Measurements from ENCODE around the gene NEMP2. TPM values are rescaled to one million over a fixed set of nuclear protein-coding genes. Genes with fewer than 3 reads are reported as not detected.

Gene NEMP2
- total RNA-seq, 1 donor from 2014 or later: 8.0 TPM

GRCh38 chr2:190489475-190489874 lies 45.0 kb downstream of the NEMP2 start:
- Histone ChIP-seq H3K4me1 (no peaks in the 10 kb centered on the region), H3K27me3 (no peaks in the 10 kb centered on the region), H3K9me3 (no peaks in the 10 kb centered on the region), H3K27ac (no peak overlapping the region), H3K4me3 (no peak overlapping the region), H3K36me3 (peaks cover 28% of the 10 kb centered on the region)
- intact Hi-C loops (cut with DNase I): no loop called here
- no peak for TF ChIP-seq CTCF (IDR thresholded peaks at IDR 0.05)
- no peak for DNase-seq
- no peak for ATAC-seq

- no peaks in the 10 kb centered on the region for H3K9me3 ChIP-seq
- intact Hi-C loops (cut with DNase I): no loop called here
Observed at GRCh38 chr2:190488516-190489233, 45.8 kb downstream of the NEMP2 start.

GRCh38 chr2:190486037-190486623 lies 48.4 kb downstream of the NEMP2 start:
- no peak overlapping the region for H3K4me3 ChIP-seq
- no peak for TF ChIP-seq CTCF (IDR thresholded peaks at IDR 0.05)
- H3K27me3 ChIP-seq: no peaks in the 10 kb centered on the region
- ATAC-seq (no peak), DNase-seq (no peak)
- no peaks in the 10 kb centered on the region for H3K4me1 ChIP-seq
- intact Hi-C loops (cut with DNase I): no loop called here
- H3K27ac ChIP-seq: no peak overlapping the region
- H3K36me3 ChIP-seq: peaks cover 20% of the 10 kb centered on the region
- no peaks in the 10 kb centered on the region for H3K9me3 ChIP-seq

More at GRCh38 chr2:190488516-190489233, 45.8 kb downstream of the NEMP2 start:
- no peak overlapping the region for H3K27ac ChIP-seq
- no peaks in the 10 kb centered on the region for H3K4me1 ChIP-seq
- no peak overlapping the region for H3K4me3 ChIP-seq
- peaks cover 28% of the 10 kb centered on the region for H3K36me3 ChIP-seq
- no peaks in the 10 kb centered on the region for H3K27me3 ChIP-seq
- no peak for ATAC-seq
- no peak for DNase-seq
- TF ChIP-seq CTCF (IDR thresholded peaks at IDR 0.05): no peak

GRCh38 chr2:190482451-190482850 lies 52.1 kb downstream of the NEMP2 start:
- Histone ChIP-seq H3K4me1 (peaks cover 11% of the 10 kb centered on the region), H3K9me3 (no peaks in the 10 kb centered on the region), H3K4me3 (no peak overlapping the region), H3K36me3 (no peaks in the 10 kb centered on the region), H3K27ac (no peak overlapping the region), H3K27me3 (no peaks in the 10 kb centered on the region)
- intact Hi-C loops (cut with DNase I): no loop called here
- DNase-seq (no peak), ATAC-seq (no peak)
- no peak for TF ChIP-seq CTCF (IDR thresholded peaks at IDR 0.05)

- Histone ChIP-seq H3K27ac (no peak overlapping the region), H3K9me3 (no peaks in the 10 kb centered on the region), H3K27me3 (no peaks in the 10 kb centered on the region), H3K4me3 (no peak overlapping the region), H3K4me1 (peaks cover 12% of the 10 kb centered on the region), H3K36me3 (no peaks in the 10 kb centered on the region)
- ATAC-seq: no peak
- DNase-seq: no peak
- no peak for TF ChIP-seq CTCF (IDR thresholded peaks at IDR 0.05)
- intact Hi-C loops (cut with DNase I): no loop called here
Observed at GRCh38 chr2:190481339-190481738, 53.2 kb downstream of the NEMP2 start.

All from upper lobe of right lung (tissue), 1 donor.